Ishikawa (cell line): ENCODE data around the gene ASTN2.

Source experiments
- CEBPB ChIP-seq: IDR thresholded peaks from 2 replicates; pipeline ENCODE4 v1.6.1; 2012
- CREB1 ChIP-seq: IDR thresholded peaks from 2 replicates; pipeline ENCODE4 v1.6.1; 2012; ENCODE audit warnings: low read depth
- EGR1 ChIP-seq: IDR thresholded peaks from 2 replicates; pipeline ENCODE4 v1.6.1; 2012
- EP300 ChIP-seq: IDR thresholded peaks from 2 replicates; pipeline ENCODE4 v1.6.1; 2012; ENCODE audit warnings: borderline replicate concordance
- FOXM1 ChIP-seq: IDR thresholded peaks from 2 replicates; pipeline ENCODE4 v1.6.1; 2012; ENCODE audit warnings: low read depth, borderline replicate concordance
- MAX ChIP-seq: IDR thresholded peaks from 2 replicates; pipeline ENCODE4 v1.6.1; 2012
- NFIC ChIP-seq: IDR thresholded peaks from 2 replicates; pipeline ENCODE4 v1.6.1; 2012
- RAD21 ChIP-seq: IDR thresholded peaks from 2 replicates; pipeline ENCODE4 v1.6.1; 2012; ENCODE audit warnings: low read depth
- TAF1 ChIP-seq: IDR thresholded peaks from 2 replicates; pipeline ENCODE4 v1.6.1; 2012; ENCODE audit warnings: low read depth, mild to moderate bottlenecking
- TCF12 ChIP-seq: IDR thresholded peaks from 2 replicates; pipeline ENCODE4 v1.6.1; 2012; ENCODE audit warnings: low read depth
- TEAD4 ChIP-seq: IDR thresholded peaks from 2 replicates; pipeline ENCODE4 v1.6.1; 2012
- USF1 ChIP-seq: IDR thresholded peaks from 2 replicates; pipeline ENCODE4 v1.6.1; 2012
- YY1 ChIP-seq: IDR thresholded peaks from 2 replicates; pipeline ENCODE4 v1.6.1; 2012; ENCODE audit warnings: low read depth
- ZBTB7A ChIP-seq: IDR thresholded peaks from 2 replicates; pipeline ENCODE4 v1.6.1; 2012; ENCODE audit warnings: low read depth
- TF ChIP-seq, protein P1 (sequence below): IDR thresholded peaks from 2 replicates; pipeline ENCODE4 v1.6.1; 2012; ENCODE audit warnings: low read depth, mild to moderate bottlenecking

Gene ASTN2

DNA sequence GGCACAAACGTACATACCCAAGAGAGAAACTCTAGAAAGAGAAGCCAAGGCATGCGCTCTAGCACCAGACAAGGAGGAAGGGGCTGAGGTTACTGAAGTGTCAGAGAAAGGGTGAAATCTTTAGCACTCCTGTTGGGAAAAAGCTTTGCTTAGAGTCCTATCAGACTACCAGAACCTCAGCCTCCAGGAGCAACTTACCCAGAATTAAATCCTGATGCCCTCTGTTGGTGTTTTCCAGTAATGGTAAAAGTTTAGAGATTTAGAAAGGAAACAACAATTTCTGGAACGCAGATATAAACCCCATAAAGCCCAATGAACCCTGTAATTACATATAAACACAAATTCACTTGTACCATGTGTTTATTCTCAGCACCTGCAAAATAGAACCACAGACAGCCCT lies 33.2 kb upstream of the ASTN2 start:
- TF ChIP-seq TAF1 (no peak), TCF12 (no peak), FOXM1 (no peak), EGR1 (no peak), USF1 (no peak), RAD21 (no peak), CEBPB (no peak), MAX (no peak), EP300 (no peak), CREB1 (no peak), NFIC (no peak), TEAD4 (no peak), ZBTB7A (no peak), YY1 (no peak)
- TF ChIP-seq, protein P1, sequence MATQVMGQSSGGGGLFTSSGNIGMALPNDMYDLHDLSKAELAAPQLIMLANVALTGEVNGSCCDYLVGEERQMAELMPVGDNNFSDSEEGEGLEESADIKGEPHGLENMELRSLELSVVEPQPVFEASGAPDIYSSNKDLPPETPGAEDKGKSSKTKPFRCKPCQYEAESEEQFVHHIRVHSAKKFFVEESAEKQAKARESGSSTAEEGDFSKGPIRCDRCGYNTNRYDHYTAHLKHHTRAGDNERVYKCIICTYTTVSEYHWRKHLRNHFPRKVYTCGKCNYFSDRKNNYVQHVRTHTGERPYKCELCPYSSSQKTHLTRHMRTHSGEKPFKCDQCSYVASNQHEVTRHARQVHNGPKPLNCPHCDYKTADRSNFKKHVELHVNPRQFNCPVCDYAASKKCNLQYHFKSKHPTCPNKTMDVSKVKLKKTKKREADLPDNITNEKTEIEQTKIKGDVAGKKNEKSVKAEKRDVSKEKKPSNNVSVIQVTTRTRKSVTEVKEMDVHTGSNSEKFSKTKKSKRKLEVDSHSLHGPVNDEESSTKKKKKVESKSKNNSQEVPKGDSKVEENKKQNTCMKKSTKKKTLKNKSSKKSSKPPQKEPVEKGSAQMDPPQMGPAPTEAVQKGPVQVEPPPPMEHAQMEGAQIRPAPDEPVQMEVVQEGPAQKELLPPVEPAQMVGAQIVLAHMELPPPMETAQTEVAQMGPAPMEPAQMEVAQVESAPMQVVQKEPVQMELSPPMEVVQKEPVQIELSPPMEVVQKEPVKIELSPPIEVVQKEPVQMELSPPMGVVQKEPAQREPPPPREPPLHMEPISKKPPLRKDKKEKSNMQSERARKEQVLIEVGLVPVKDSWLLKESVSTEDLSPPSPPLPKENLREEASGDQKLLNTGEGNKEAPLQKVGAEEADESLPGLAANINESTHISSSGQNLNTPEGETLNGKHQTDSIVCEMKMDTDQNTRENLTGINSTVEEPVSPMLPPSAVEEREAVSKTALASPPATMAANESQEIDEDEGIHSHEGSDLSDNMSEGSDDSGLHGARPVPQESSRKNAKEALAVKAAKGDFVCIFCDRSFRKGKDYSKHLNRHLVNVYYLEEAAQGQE: no peak

DNA sequence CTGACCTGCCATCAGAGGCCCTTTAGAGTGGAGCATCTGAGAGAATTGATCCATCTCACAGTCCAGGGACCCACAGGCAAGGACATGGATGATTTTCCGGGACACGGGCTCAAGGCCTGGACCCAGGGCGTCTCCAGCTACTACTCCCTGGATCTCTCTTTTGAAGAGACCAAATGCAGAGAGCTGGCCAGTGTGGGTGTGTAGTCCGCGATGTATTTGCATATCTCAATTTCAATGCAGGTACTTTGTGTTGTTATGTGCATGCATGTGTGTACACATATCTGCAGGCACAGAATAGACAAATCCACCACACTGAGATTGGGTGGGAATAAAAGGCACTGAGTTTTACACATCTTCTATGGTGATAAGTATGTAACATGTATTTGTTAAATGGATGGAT lies 30.8 kb upstream of the ASTN2 start:
- TF ChIP-seq NFIC (no peak), MAX (no peak), TAF1 (no peak), USF1 (no peak), EGR1 (no peak), RAD21 (no peak), TCF12 (no peak)

DNA sequence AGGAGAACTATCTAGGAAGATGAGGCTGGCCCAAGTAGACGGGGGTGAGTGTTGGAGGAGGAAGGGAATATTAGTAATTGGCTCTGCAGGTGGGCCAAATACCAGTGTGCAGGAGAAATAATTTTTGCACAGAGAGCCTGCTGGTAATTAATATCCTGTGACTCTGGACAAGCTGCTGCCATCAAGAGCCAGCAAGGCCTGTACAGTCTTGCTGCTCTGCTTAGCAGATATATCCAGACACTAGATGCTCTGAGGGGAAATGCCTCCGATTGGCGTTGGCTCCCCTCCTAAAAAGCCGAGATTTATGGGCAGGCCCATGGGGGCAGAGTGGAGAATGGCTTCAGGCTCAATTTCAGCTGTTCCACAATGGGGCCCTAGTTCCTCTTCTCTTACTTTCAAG lies 29.6 kb upstream of the ASTN2 start:
- TF ChIP-seq TEAD4: no peak
- TF ChIP-seq, protein P1: no peak

DNA sequence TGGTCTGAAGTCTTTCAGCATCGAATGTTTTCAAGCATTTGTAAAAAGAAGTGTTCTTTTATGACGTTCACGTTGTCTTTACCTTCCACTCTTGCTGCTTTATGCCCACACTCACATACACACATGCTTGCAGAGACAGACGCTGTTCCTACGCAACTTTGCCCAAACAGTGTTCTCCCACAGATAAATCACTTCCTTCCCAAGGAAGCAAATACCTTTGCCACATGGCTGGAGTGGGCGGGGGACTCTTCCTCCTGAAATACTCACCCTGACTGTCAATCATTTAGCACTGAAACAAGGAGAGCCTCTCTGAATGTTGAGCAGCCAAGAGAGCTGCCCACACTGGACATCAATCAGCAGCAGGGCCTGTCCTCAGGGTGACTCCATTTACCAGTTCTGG lies 22.4 kb upstream of the ASTN2 start:
- TF ChIP-seq EGR1: no peak

DNA sequence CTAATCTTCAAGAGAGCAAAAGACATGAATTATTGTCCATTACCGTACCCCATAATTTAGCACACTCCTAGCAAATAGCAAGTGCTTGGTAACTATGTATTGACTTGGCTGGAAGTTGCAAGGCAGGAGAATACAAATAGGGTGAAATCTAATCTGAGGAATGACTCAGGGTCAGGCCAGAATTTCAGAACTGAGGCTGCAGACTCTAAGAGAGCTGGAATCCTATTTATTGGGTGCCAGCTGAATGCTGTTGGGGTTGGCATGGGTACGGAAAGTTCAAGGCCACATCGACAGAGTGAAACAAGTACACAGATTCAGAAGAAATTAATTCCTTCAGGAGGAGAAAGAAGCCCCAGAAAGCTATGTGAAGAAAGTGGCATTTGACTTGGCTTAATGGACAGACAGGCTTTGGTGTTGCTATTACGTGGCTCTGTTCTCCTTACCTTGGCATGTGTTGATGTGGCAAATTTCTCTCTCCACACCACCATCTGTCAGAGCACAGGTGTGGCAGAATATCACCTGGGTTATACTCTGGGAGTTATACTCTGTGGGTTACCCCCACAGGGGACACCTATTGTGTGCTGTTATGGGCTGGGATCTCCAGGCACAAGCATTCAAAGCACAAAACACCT lies 20.9 kb upstream of the ASTN2 start:
- TF ChIP-seq EP300: no peak
- TF ChIP-seq EGR1: no peak
- TF ChIP-seq TEAD4: no peak
- no peak for TF ChIP-seq CREB1

GRCh38 chr9:117434566-117434965 lies 19.7 kb upstream of the ASTN2 start:
- TF ChIP-seq MAX: no peak
- TF ChIP-seq CREB1: no peak
- TF ChIP-seq CEBPB: no peak
- TF ChIP-seq TAF1: no peak
- TF ChIP-seq EGR1: no peak
- no peak for TF ChIP-seq TCF12
- TF ChIP-seq, protein P1: no peak
